ENCODE data around the gene TEX2.

TEX2 gene

GRCh38 chr17:64250233-64250835, 12.7 kb downstream of the TEX2 start:
- no peaks in the 10 kb centered on the region for H3K27me3 ChIP-seq (ENCODE audit: insufficient read depth, poor library complexity, severe bottlenecking)
- H3K27ac ChIP-seq (replicated peaks), result no peak overlapping the region
- no peak overlapping the region for H3K4me3 ChIP-seq (replicated peaks; ENCODE audit: insufficient read depth, low read length)
- no peak for TF ChIP-seq SPI1 (IDR thresholded peaks at IDR 0.05; ENCODE audit: borderline replicate concordance, low read depth)
- TF ChIP-seq REST (IDR thresholded peaks at IDR 0.05; ENCODE audit: insufficient replicate concordance, low read depth), result no peak
- no peak for TF ChIP-seq GABPA (IDR thresholded peaks at IDR 0.05; ENCODE audit: low read depth)
- TF ChIP-seq CTCF (IDR thresholded peaks at IDR 0.05; ENCODE audit: insufficient read depth, low read length), result no peak
- no peak for TF ChIP-seq POLR2AphosphoS5 (IDR thresholded peaks at IDR 0.05; ENCODE audit: low read depth)
- DNase-seq (ENCODE audit: low read depth in 1 of 2, low spot score in 1 of 2), result no peak

- Histone ChIP-seq H3K27ac (replicated peaks) (no peak overlapping the region), H3K27me3 (ENCODE audit: insufficient read depth, poor library complexity, severe bottlenecking) (no peaks in the 10 kb centered on the region), H3K4me3 (replicated peaks; ENCODE audit: insufficient read depth, low read length) (no peak overlapping the region)
- TF ChIP-seq REST (IDR thresholded peaks at IDR 0.05; ENCODE audit: insufficient replicate concordance, low read depth), result no peak
- no peak for TF ChIP-seq GABPA (IDR thresholded peaks at IDR 0.05; ENCODE audit: low read depth)
- no peak for TF ChIP-seq CTCF (IDR thresholded peaks at IDR 0.05; ENCODE audit: insufficient read depth, low read length)
- DNase-seq (ENCODE audit: low read depth in 1 of 2, low spot score in 1 of 2), result no peak
These were observed 15.2 kb downstream of the TEX2 start for GRCh38 chr17:64247836-64248235.

- no peak for DNase-seq (ENCODE audit: low read depth in 1 of 2, low spot score in 1 of 2)
- TF ChIP-seq GABPA (IDR thresholded peaks at IDR 0.05; ENCODE audit: low read depth), result no peak
- TF ChIP-seq POLR2AphosphoS5 (IDR thresholded peaks at IDR 0.05; ENCODE audit: low read depth), result no peak
- TF ChIP-seq CTCF (IDR thresholded peaks at IDR 0.05; ENCODE audit: insufficient read depth, low read length), result no peak
- no peak for TF ChIP-seq SPI1 (IDR thresholded peaks at IDR 0.05; ENCODE audit: borderline replicate concordance, low read depth)
- TF ChIP-seq REST (IDR thresholded peaks at IDR 0.05; ENCODE audit: insufficient replicate concordance, low read depth), result no peak
- H3K27ac ChIP-seq (replicated peaks), result no peak overlapping the region
- no peak overlapping the region for H3K4me3 ChIP-seq (replicated peaks; ENCODE audit: insufficient read depth, low read length)
- no peaks in the 10 kb centered on the region for H3K27me3 ChIP-seq (ENCODE audit: insufficient read depth, poor library complexity, severe bottlenecking)
These were observed 17.6 kb downstream of the TEX2 start for GRCh38 chr17:64245218-64246145.

Measured in HL-60 (cell line).